Measurements from ENCODE around the gene HOXA3.

- TF ChIP-seq REST (IDR thresholded peaks at IDR 0.05; ENCODE audit: insufficient read depth in 1 of 2, low read depth in 2 of 2, low read length in 1 of 2) (no peak), POLR2AphosphoS5 (IDR thresholded peaks at IDR 0.05; ENCODE audit: low read depth, low read length) (peak; percentile 22; the same call in 1 of the 2 replicates), TCF7L2 (IDR thresholded peaks at IDR 0.05; ENCODE audit: low read depth, low read length) (no peak)
- TF ChIP-seq, protein P1, sequence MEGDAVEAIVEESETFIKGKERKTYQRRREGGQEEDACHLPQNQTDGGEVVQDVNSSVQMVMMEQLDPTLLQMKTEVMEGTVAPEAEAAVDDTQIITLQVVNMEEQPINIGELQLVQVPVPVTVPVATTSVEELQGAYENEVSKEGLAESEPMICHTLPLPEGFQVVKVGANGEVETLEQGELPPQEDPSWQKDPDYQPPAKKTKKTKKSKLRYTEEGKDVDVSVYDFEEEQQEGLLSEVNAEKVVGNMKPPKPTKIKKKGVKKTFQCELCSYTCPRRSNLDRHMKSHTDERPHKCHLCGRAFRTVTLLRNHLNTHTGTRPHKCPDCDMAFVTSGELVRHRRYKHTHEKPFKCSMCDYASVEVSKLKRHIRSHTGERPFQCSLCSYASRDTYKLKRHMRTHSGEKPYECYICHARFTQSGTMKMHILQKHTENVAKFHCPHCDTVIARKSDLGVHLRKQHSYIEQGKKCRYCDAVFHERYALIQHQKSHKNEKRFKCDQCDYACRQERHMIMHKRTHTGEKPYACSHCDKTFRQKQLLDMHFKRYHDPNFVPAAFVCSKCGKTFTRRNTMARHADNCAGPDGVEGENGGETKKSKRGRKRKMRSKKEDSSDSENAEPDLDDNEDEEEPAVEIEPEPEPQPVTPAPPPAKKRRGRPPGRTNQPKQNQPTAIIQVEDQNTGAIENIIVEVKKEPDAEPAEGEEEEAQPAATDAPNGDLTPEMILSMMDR (IDR thresholded peaks at IDR 0.05): no peak
These were observed 51.7 kb downstream of the HOXA3 start for GRCh38 chr7:27100694-27101170.
